ENCODE data around the gene SIRPA.
"Not testable (repeated sequence)": the region's sequence is repeated elsewhere in the genome, so short reads cannot be mapped to it uniquely, and the experiment has no call there.

Gene SIRPA

DNA sequence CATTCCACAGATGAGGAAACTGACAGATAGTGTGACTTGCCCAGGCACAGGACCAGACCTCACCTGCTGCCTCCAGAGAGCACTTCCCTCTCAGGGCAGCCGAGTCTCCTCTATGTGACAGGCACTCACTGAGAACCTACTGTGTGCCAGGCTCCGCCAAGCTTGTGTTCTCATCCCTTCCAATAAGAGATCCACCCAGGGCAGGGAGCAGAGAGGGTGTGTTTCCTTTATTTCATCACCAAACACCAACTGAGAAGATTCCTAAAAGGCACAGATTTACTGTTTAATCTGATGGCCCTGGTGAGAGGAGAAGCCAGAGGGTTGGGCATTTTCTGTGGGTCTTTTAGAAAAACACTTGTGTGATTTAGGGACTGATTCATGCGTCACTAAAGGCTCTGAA lies 20.5 kb downstream of the SIRPA start:
- TF ChIP-seq CTCF (IDR thresholded peaks at IDR 0.05), result no peak
- Histone ChIP-seq H3K9me3 (ENCODE audit: control insufficient read depth, low read length) (no peaks in the 10 kb centered on the region), H3K4me2 (ENCODE audit: low read length) (no peak overlapping the region), H3K27me3 (ENCODE audit: control insufficient read depth, insufficient read depth, low read length) (no peaks in the 10 kb centered on the region), H3K79me2 (no peaks in the 10 kb centered on the region), H3K36me3 (ENCODE audit: control insufficient read depth, insufficient read depth, low read length) (no peaks in the 10 kb centered on the region), H2AFZ (no peak overlapping the region), H3K4me1 (no peaks in the 10 kb centered on the region), H3K9ac (no peak overlapping the region), H3K4me3 (ENCODE audit: low read depth, low read length) (no peak overlapping the region), H3K27ac (no peak overlapping the region)

GRCh38 chr20:1917786-1918185 lies 22.6 kb downstream of the SIRPA start:
- H3K27me3 ChIP-seq (ENCODE audit: control insufficient read depth, insufficient read depth, low read length), result no peaks in the 10 kb centered on the region
- no peak overlapping the region for H3K27ac ChIP-seq
- no peaks in the 10 kb centered on the region for H3K9me3 ChIP-seq (ENCODE audit: control insufficient read depth, low read length)
- H3K4me2 ChIP-seq (ENCODE audit: low read length), result no peak overlapping the region
- H3K4me3 ChIP-seq (ENCODE audit: low read depth, low read length), result no peak overlapping the region
- H3K4me1 ChIP-seq, result no peaks in the 10 kb centered on the region
- H3K9ac ChIP-seq, result no peak overlapping the region
- no peaks in the 10 kb centered on the region for H3K79me2 ChIP-seq
- no peaks in the 10 kb centered on the region for H3K36me3 ChIP-seq (ENCODE audit: control insufficient read depth, insufficient read depth, low read length)
- no peak for TF ChIP-seq CTCF (IDR thresholded peaks at IDR 0.05)
- H2AFZ ChIP-seq, result no peak overlapping the region

GRCh38 chr20:1918491-1919165 lies 23.4 kb downstream of the SIRPA start:
- TF ChIP-seq CTCF (IDR thresholded peaks at IDR 0.05), result no peak
- H3K79me2 ChIP-seq, result no peaks in the 10 kb centered on the region
- H3K4me1 ChIP-seq, result no peaks in the 10 kb centered on the region
- H3K9ac ChIP-seq, result no peak overlapping the region
- H3K4me2 ChIP-seq (ENCODE audit: low read length), result no peak overlapping the region
- H3K36me3 ChIP-seq (ENCODE audit: control insufficient read depth, insufficient read depth, low read length), result no peaks in the 10 kb centered on the region
- no peak overlapping the region for H3K4me3 ChIP-seq (ENCODE audit: low read depth, low read length)
- H3K9me3 ChIP-seq (ENCODE audit: control insufficient read depth, low read length), result no peaks in the 10 kb centered on the region
- H3K27ac ChIP-seq, result no peak overlapping the region
- no peaks in the 10 kb centered on the region for H3K27me3 ChIP-seq (ENCODE audit: control insufficient read depth, insufficient read depth, low read length)
- H2AFZ ChIP-seq, result no peak overlapping the region

DNA sequence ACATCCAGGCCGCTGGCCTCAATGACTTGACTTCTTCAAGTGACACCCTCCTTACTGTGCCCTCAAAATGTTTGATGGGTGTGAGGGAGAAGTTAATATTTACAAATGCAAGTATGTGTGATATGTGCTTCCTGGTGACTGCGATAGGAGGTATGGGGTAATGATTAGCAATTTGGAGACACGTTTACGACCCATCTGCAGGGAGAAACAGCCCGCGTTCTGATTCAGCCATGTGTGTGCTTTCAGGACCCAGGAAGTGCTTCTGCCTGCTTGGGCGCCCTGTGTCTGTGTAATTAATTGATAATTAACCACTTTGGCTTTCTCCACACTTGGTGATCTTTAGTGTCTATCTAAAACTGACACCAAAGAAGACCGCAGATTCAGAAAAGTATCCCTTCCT lies 25.0 kb downstream of the SIRPA start:
- H3K27ac ChIP-seq, result no peak overlapping the region
- H3K36me3 ChIP-seq (ENCODE audit: control insufficient read depth, insufficient read depth, low read length), result no peaks in the 10 kb centered on the region
- H3K79me2 ChIP-seq, result no peaks in the 10 kb centered on the region
- no peak overlapping the region for H3K4me2 ChIP-seq (ENCODE audit: low read length)
- no peak overlapping the region for H3K4me3 ChIP-seq (ENCODE audit: low read depth, low read length)
- H3K9ac ChIP-seq, result no peak overlapping the region
- H2AFZ ChIP-seq, result no peak overlapping the region
- H3K4me1 ChIP-seq, result no peaks in the 10 kb centered on the region
- no peaks in the 10 kb centered on the region for H3K27me3 ChIP-seq (ENCODE audit: control insufficient read depth, insufficient read depth, low read length)
- no peaks in the 10 kb centered on the region for H3K9me3 ChIP-seq (ENCODE audit: control insufficient read depth, low read length)
- TF ChIP-seq CTCF (IDR thresholded peaks at IDR 0.05), result no peak

- Histone ChIP-seq H3K9ac (no peak overlapping the region), H3K79me2 (no peaks in the 10 kb centered on the region), H3K4me1 (no peaks in the 10 kb centered on the region), H3K4me2 (ENCODE audit: low read length) (no peak overlapping the region), H3K9me3 (ENCODE audit: control insufficient read depth, low read length) (no peaks in the 10 kb centered on the region), H3K4me3 (ENCODE audit: low read depth, low read length) (no peak overlapping the region), H3K27me3 (ENCODE audit: control insufficient read depth, insufficient read depth, low read length) (no peaks in the 10 kb centered on the region), H3K36me3 (ENCODE audit: control insufficient read depth, insufficient read depth, low read length) (no peaks in the 10 kb centered on the region), H3K27ac (no peak overlapping the region), H2AFZ (no peak overlapping the region)
- no peak for TF ChIP-seq CTCF (IDR thresholded peaks at IDR 0.05)
Observed at GRCh38 chr20:1920826-1921225, 25.6 kb downstream of the SIRPA start.

DNA sequence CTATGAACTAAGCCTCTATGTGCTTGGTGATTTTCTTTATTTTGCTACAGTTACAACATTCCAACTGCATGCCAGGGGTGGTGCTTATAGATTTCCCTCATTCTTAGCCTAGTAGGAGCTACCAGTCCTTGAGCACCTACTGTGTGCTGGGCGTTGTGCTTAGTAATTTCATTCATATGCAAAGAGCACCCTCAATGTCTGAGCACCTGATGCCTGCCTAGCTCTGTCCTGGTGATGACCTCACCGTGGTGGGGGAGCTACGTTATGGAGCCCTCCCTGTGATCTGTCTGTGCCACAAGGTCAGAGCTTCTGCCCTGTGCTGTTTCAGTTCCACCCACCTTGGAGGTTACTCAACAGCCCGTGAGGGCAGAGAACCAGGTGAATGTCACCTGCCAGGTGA lies 26.8 kb downstream of the SIRPA start:
- not testable (repeated sequence) for H3K4me2 ChIP-seq (ENCODE audit: low read length); H3K9me3 ChIP-seq (ENCODE audit: control insufficient read depth, low read length); H3K79me2 ChIP-seq; H3K9ac ChIP-seq; H2AFZ ChIP-seq; H3K36me3 ChIP-seq (ENCODE audit: control insufficient read depth, insufficient read depth, low read length); H3K27me3 ChIP-seq (ENCODE audit: control insufficient read depth, insufficient read depth, low read length); H3K4me1 ChIP-seq; H3K4me3 ChIP-seq (ENCODE audit: low read depth, low read length); H3K27ac ChIP-seq

Measured in parathyroid adenoma (tissue), 2 donors.